Activated CD4-positive, alpha-beta memory T cell treated with anti-CD3 and anti-CD28 coated beads, Interleukin-2, amount 10 ng/mL, durations not matched to agents 7 days and 5 days (primary cell): Measurements from ENCODE around the gene MAPK4. TPM values are rescaled to one million over a fixed set of nuclear protein-coding genes. Genes with fewer than 3 reads are reported as not detected.
"Not testable (repeated sequence)": the region's sequence is repeated elsewhere in the genome, so short reads cannot be mapped to it uniquely, and the experiment has no call there.

Experiments
- CTCF ChIA-PET: fragments of 350-600 bp; sonication (Branson Sonifier 250); formaldehyde crosslinking; loops from one replicate; lab custom pipeline; 2021; ENCODE audit warnings: antibody characterized with exemption, inconsistent platforms; lab: Charles Lee
- POLR2A ChIA-PET: fragments of 350-600 bp; sonication (Branson Sonifier 250); formaldehyde crosslinking; loops from one replicate; lab custom pipeline; 2021; ENCODE audit warnings: antibody characterized with exemption; lab: Charles Lee
- DNase-seq: peaks from one replicate; pipeline ENCODE4 v3.0.0-alpha.2; 2020
- H3K27ac Mint-ChIP-seq: one replicate; pipeline ENCODE4 v1.8.0; 2021; ENCODE audit warnings: mild to moderate bottlenecking, mixed read lengths
- H3K27me3 Mint-ChIP-seq: one replicate; pipeline ENCODE4 v1.8.0; 2021; ENCODE audit warnings: mixed read lengths
- H3K36me3 Mint-ChIP-seq: one replicate; pipeline ENCODE4 v1.8.0; 2021; ENCODE audit warnings: low read depth, mixed read lengths
- H3K4me1 Mint-ChIP-seq: one replicate; pipeline ENCODE4 v1.8.0; 2021; ENCODE audit warnings: mixed read lengths
- H3K4me3 Mint-ChIP-seq: one replicate; pipeline ENCODE4 v1.8.0; 2021; ENCODE audit warnings: mild to moderate bottlenecking, mixed read lengths
- H3K9me3 Mint-ChIP-seq: one replicate; pipeline ENCODE4 v1.8.0; 2021; ENCODE audit warnings: mixed read lengths
- total RNA-seq, 2 experiments: library from RNA; stranded (reverse); gene quantifications; one replicate each; pipeline ENCODE4 v1.2.3, GENCODE V29; 2021

The MAPK4 gene
- not detected for total RNA-seq

DNA sequence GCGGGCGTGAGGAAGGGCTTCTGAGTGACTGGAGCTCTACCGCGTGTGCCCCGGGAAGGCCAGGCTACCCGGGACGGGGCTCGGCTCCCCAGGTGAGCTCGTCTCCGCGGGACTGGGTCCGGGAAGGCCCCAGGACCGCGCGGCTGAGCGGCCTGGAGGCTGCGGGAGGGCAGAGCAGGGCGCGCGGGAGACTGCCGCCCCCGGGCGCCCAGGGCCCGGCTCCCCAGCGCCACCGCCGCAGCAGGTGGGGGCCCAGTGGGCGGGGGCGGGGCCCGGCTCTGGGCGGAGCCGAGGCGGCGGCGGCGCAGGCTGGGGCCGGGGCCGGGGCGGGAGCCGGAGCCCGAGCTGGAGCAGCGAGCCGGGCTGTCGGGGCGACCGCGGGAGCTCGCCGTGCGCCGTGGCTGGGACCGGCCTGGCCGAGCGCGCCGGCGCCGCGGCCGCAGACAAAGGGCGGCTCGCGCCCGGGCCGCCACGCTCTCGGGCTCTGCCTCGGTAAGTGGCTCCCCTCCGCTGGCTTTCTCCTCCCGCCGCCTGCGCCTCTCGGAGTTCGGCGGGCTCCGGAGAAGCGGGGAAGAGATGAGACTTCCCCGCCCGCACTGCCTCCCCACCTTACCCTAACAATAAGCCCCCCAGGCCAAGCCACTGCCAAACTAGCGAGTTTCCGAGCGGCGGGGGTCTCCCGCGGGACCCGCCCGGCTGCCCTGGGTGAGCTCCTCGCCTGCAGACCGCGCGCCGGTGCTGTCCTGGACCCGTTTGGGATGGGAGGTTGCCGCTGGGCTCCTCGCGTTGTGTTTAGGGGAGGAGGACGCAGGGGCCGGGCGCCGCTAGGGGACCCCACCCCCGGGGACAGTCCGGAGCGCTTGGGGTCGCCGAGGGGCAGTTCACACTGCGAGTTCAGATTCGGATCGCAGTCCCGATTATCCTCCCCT lies at the start of gene MAPK4:
Gene MAPK4, plus strand, starts transcription at position 336 of the 929 bp plus-strand sequence. CDS start 103,872 bp downstream, outside the sequence.
- POLR2A ChIA-PET: no interaction called here
- CTCF ChIA-PET: no interaction called here
- H3K9me3 Mint-ChIP-seq: no peaks in the 10 kb centered on the region
- H3K4me1 Mint-ChIP-seq: peaks cover 7% of the 10 kb centered on the region
- no peak within 1 kb of the TSS for H3K4me3 Mint-ChIP-seq
- no peak for DNase-seq
- no peak within 1 kb of the TSS for H3K27ac Mint-ChIP-seq
- H3K27me3 Mint-ChIP-seq: peaks cover 61% of the 10 kb centered on the region
- H3K36me3 Mint-ChIP-seq: no peaks in the 10 kb centered on the region

DNA sequence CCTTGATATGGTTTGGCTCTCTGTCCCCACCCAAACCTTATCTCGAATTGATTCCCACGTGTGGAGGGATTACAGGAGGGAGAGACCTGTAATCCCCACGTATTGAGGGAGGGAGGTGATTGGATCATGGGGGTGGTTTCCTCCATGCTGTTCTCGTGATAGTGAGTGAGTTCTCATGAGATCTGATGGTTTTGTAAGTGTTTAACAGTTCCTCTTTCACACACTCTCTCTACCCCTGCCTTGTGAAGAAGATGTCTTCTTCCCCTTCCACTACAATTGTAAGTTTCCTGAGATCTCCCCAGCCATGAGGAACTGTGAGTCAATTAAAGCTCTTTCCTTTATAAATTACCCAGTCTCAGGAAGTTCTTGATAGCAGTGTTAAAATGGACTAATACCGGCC lies 42.6 kb upstream of the MAPK4 start:
- CTCF ChIA-PET, H3K9me3 Mint-ChIP-seq, POLR2A ChIA-PET, H3K27me3 Mint-ChIP-seq, H3K27ac Mint-ChIP-seq, H3K36me3 Mint-ChIP-seq, H3K4me3 Mint-ChIP-seq, H3K4me1 Mint-ChIP-seq, DNase-seq: not testable (repeated sequence)

DNA sequence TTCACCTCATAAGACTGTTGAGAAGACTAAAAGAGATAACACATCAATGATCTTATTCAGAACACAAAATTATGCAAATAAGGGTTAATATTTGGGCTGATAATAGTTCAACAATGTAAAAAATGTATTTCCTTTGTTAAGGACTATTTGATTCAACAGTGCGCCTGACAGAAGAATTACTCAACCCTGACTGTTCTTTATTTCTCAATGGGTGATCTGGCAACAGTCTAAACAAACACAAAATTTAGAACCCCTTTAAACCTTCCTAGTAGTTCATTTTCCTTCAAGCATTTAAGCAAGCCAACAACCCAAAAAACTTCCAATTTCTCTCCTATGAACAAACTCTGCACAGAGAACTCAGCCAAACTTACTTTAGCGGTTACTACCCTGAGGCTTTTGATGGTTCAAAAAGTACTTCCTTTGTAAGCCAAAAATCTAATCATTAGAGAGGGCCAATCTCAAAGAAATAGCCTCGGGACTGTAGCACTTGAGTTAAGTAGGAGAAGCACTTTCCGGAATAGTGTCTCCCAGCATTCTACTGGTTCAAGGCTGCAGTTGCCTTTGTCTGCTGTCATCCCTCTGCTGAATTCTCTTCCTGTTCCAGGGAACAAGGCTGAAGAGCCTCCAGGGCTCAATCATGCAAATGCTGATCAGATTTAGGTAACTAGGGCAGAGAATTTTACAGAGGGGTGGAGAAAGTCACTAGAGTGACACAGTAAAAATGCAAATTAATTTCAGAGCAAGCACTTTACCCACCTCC lies 40.9 kb upstream of the MAPK4 start:
- CTCF ChIA-PET: no interaction called here
- POLR2A ChIA-PET: no interaction called here
- Mint-ChIP-seq H3K27ac (no peak overlapping the region), H3K9me3 (no peaks in the 10 kb centered on the region), H3K4me1 (no peaks in the 10 kb centered on the region), H3K27me3 (peaks cover 2% of the 10 kb centered on the region), H3K36me3 (no peaks in the 10 kb centered on the region), H3K4me3 (no peak overlapping the region)
- DNase-seq: no peak

DNA sequence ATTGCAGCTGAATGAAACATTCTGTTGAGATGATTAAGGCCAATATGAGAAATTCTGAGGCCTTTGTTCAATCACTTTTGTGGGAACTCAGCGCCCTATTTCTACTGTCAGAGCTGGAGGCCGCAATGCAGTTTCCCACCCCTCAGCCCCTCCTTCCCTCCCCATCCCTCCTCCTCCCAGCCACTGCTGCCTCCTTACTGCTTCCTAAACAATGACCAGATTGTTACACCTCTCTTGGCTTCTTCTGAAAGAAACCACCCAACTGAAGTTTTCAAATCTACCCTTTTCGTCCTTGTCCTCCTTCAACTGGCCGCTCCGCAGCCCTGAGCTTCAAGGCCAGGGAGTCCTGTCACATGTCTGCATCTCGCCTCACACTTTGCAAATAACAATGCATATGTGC lies 36.7 kb upstream of the MAPK4 start:
- Mint-ChIP-seq H3K9me3 (peaks cover 3% of the 10 kb centered on the region), H3K4me1 (no peaks in the 10 kb centered on the region), H3K27me3 (peaks cover 2% of the 10 kb centered on the region), H3K36me3 (no peaks in the 10 kb centered on the region), H3K27ac (no peak overlapping the region), H3K4me3 (no peak overlapping the region)
- CTCF ChIA-PET: no interaction called here
- no peak for DNase-seq
- POLR2A ChIA-PET: no interaction called here

DNA sequence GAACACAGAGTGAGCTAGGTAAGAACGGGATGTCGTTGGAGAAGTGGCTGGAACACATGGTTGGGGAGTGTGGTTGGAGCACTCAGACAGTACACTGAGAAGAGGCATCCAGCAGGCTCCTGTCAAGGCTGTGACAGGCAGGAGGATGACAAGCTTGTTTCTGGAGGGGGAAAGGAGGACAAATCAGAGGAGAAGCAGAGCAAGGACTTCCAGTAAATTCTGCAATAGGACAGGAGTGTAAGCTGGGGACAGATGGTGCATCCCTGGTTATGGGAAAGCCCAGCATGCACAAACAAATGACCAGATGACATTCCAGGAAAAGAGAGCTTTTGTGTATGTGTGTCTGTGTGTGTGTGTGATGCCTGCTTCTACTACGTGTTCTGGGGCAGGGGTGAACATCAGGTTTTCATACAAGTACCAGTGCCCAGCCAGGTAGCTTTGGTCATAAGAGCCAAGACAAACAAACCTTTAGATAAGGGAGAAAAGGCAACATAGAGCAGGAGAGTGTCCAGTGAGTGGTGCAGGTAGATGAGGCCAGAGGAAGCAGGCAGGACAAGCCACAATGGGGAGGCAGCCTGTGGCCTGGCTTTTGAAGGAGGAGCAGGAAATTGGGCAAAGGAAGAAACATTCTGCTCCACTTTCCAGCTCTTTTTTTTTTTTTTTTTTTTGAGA lies 32.1 kb upstream of the MAPK4 start:
- peaks cover 10% of the 10 kb centered on the region for H3K9me3 Mint-ChIP-seq
- ChIA-PET CTCF (no interaction called here), POLR2A (no interaction called here)
- H3K36me3 Mint-ChIP-seq: no peaks in the 10 kb centered on the region
- no peak overlapping the region for H3K4me3 Mint-ChIP-seq
- H3K4me1 Mint-ChIP-seq: no peaks in the 10 kb centered on the region
- H3K27me3 Mint-ChIP-seq: no peaks in the 10 kb centered on the region
- no peak overlapping the region for H3K27ac Mint-ChIP-seq
- DNase-seq: no peak

DNA sequence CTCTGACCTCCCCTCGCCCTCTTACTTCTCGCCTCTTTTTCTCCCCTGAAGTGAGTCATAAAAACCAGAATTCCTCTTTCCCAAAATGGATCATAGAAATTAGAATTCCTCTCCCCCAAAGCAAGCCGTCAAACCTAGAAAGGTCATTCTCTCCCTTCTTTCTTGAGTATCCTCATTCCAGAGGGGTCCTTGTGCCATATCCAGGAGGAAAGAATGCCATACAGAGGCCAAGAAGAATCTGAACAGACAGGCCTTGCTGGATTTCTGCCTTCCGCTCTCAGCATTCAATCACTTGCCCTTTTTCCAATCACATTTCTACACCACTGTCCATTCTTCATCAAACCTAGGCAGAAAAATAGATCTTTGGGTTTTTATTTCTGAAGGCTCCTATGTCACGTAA lies 31.1 kb upstream of the MAPK4 start:
- H3K9me3 Mint-ChIP-seq: peaks cover 20% of the 10 kb centered on the region
- H3K27ac Mint-ChIP-seq: no peak overlapping the region
- ChIA-PET POLR2A (no interaction called here), CTCF (no interaction called here)
- H3K27me3 Mint-ChIP-seq: no peaks in the 10 kb centered on the region
- H3K4me1 Mint-ChIP-seq: no peaks in the 10 kb centered on the region
- DNase-seq: no peak
- H3K36me3 Mint-ChIP-seq: no peaks in the 10 kb centered on the region
- no peak overlapping the region for H3K4me3 Mint-ChIP-seq

DNA sequence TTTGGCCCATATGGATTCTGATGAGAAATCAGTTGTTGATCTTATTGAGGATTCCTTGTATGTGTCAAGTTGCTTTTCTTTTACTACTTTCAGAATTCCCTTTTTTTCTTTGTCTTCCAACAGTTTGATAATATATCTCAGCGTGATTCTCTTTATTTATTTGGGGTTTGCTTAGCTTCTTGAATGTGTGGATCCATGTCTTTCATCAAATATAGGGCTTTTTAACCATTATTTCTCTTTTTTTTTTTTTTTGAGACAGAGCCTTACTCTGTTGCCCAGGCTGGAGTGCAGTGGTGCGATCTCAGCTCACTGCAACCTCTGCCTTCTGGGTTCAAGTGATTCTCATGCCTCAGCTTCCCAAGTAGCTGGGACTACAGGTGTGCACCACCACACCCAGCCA lies 26.1 kb upstream of the MAPK4 start:
- DNase-seq, H3K4me1 Mint-ChIP-seq, H3K27me3 Mint-ChIP-seq, H3K4me3 Mint-ChIP-seq, H3K36me3 Mint-ChIP-seq, POLR2A ChIA-PET, H3K27ac Mint-ChIP-seq: not testable (repeated sequence)
- H3K9me3 Mint-ChIP-seq: peaks cover 22% of the 10 kb centered on the region
- CTCF ChIA-PET: interaction anchor here (0.6 kb wide), 1 partner anchor 332 kb away, joined by 3 read pairs; no protein-coding TSS in a partner anchor

DNA sequence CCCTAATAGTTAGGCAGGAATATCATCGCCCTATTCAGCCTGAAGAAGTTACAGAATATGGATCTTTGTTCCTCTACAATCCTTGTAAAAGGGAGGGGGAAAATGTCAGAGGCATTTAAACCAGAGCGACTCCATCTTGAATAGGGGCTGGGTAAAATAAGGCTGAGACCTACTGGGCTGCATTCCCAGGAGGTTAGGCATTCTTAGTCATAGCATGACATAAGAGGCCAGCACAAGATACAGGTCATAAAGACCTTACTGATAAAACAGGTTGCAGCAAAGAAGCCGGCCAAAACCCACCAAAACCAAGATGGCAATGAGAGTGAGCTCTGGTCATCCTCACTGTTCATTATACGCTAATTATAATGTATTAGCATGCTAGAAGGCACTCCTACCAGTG lies 15.4 kb upstream of the MAPK4 start:
- H3K27me3 Mint-ChIP-seq, H3K4me1 Mint-ChIP-seq, H3K9me3 Mint-ChIP-seq, H3K4me3 Mint-ChIP-seq, POLR2A ChIA-PET, DNase-seq, H3K36me3 Mint-ChIP-seq, H3K27ac Mint-ChIP-seq, CTCF ChIA-PET: not testable (repeated sequence)

DNA sequence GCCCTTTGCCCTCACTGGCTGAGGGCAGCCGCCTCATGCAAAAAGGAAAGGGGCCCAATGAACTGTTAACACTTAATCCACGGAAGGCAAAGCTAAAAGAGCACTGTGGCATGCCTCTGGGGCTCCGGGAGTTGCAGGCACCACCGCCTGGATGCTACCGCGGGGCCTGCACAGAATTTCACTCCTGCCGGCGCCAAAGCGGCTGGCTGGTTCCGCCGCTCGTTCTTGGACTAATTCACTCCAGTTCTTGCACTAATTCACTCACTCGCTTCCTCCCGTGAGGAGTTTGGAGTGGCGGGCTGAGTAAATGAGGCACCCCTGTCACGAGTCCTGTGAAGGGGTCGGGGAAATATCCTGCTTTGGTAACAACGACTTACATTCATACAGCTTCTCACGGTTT lies 14.0 kb upstream of the MAPK4 start:
- CTCF ChIA-PET: no interaction called here

DNA sequence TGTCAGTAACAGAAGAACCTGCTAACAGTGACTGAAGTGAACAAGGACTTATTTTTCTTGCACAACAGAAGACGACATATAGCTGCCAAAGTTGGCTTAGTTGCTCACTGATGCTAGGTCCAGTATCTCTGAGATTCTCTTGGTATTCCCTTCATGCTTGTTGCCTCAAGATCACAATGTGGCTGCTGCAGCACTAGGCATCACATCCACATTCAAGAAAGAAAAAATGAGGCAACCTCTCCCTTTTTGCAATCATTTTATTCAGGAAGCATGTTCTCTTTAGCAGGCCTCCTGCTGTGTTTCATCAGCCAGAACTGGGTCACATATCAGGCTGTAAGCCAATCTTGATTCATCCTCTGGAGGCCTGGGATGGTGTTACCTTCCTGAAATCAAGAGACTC lies 11.7 kb upstream of the MAPK4 start:
- no peaks in the 10 kb centered on the region for H3K9me3 Mint-ChIP-seq
- POLR2A ChIA-PET: no interaction called here

More for the DNA sequence above, 14.0 kb upstream of the MAPK4 start:
- DNase-seq: no peak
- peaks cover 6% of the 10 kb centered on the region for H3K27me3 Mint-ChIP-seq
- POLR2A ChIA-PET: no interaction called here
- H3K36me3 Mint-ChIP-seq: no peaks in the 10 kb centered on the region
- no peaks in the 10 kb centered on the region for H3K4me1 Mint-ChIP-seq
- no peaks in the 10 kb centered on the region for H3K9me3 Mint-ChIP-seq
- H3K4me3 Mint-ChIP-seq: no peak overlapping the region
- no peak overlapping the region for H3K27ac Mint-ChIP-seq

DNA sequence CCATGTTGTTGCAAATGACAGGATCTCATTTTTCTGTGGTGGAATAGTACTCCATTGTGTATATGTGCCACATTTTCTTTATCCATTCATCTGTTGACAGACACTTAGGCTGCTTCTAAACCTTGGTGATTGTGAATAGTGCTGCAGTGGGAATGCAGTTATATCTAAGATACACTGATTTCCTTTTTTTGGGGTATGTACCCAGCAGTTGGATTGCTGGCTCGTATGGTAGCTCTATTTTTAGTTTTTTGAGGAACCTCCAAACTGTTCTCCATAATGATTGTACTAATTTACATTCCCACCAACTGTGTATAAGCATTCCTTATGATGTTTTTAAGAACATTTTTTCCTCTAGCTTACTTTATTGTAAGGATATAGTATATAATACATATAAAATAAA lies 8.2 kb upstream of the MAPK4 start:
- DNase-seq, H3K4me1 Mint-ChIP-seq, H3K4me3 Mint-ChIP-seq, POLR2A ChIA-PET, H3K36me3 Mint-ChIP-seq, H3K27ac Mint-ChIP-seq, CTCF ChIA-PET, H3K9me3 Mint-ChIP-seq: not testable (repeated sequence)
- H3K27me3 Mint-ChIP-seq: peaks cover 21% of the 10 kb centered on the region

More for the DNA sequence above, 11.7 kb upstream of the MAPK4 start:
- no peak for DNase-seq
- H3K27me3 Mint-ChIP-seq: peaks cover 6% of the 10 kb centered on the region
- H3K27ac Mint-ChIP-seq: no peak overlapping the region
- no peak overlapping the region for H3K4me3 Mint-ChIP-seq
- H3K4me1 Mint-ChIP-seq: no peaks in the 10 kb centered on the region
- CTCF ChIA-PET: no interaction called here
- H3K36me3 Mint-ChIP-seq: no peaks in the 10 kb centered on the region

DNA sequence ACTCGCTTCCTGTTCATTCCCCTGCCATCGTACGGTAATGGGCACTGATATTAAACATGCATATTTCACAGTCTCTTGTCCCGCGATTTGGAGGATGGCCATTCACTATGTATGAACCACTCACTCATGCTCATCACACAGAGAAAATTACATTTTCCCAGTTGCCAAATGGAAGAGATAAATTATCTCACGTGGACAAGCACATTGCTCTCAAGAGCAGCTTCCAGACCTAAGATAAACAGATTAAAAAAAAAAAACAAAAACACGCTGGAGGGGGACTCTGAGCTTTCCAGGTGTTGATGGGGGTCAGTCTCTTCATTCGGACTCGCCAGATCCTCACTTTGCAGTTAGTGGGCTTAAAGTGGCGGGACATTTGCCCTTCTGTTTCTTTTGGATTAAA lies 1.7 kb upstream of the MAPK4 start:
- no peaks in the 10 kb centered on the region for H3K9me3 Mint-ChIP-seq
- H3K4me3 Mint-ChIP-seq: no peak overlapping the region
- ChIA-PET CTCF (no interaction called here), POLR2A (no interaction called here)
- H3K27me3 Mint-ChIP-seq: peaks cover 57% of the 10 kb centered on the region
- no peak overlapping the region for H3K27ac Mint-ChIP-seq
- H3K36me3 Mint-ChIP-seq: no peaks in the 10 kb centered on the region
- DNase-seq: no peak
- H3K4me1 Mint-ChIP-seq: peaks cover 7% of the 10 kb centered on the region
